ENCODE data around the gene PTPN23.
"Not testable (repeated sequence)": the region's sequence is repeated elsewhere in the genome, so short reads cannot be mapped to it uniquely, and the experiment has no call there.

Gene PTPN23

GRCh38 chr3:47434849-47435248 lies 54.0 kb downstream of the PTPN23 start:
- no peak for DNase-seq (ENCODE audit: low read depth in 1 of 2, low spot score in 1 of 2)

- DNase-seq (ENCODE audit: low read depth in 1 of 2, low spot score in 1 of 2): no peak
Measured at GRCh38 chr3:47436180-47436579, 55.4 kb downstream of the PTPN23 start.

- DNase-seq (ENCODE audit: low read depth in 1 of 2, low spot score in 1 of 2): no peak
Measured at GRCh38 chr3:47440131-47440530, 59.3 kb downstream of the PTPN23 start.

- DNase-seq (ENCODE audit: low read depth in 1 of 2, low spot score in 1 of 2): no peak
Measured at GRCh38 chr3:47441796-47442551, 61.2 kb downstream of the PTPN23 start.

GRCh38 chr3:47443611-47443995 lies 62.8 kb downstream of the PTPN23 start:
- no peak for DNase-seq (ENCODE audit: low read depth in 1 of 2, low spot score in 1 of 2)

GRCh38 chr3:47444103-47444502 lies 63.3 kb downstream of the PTPN23 start:
- DNase-seq (ENCODE audit: low read depth in 1 of 2, low spot score in 1 of 2): no peak

- no peak for DNase-seq (ENCODE audit: low read depth in 1 of 2, low spot score in 1 of 2)
Measured at GRCh38 chr3:47452453-47453215, 71.8 kb downstream of the PTPN23 start.

GRCh38 chr3:47455806-47456452 lies 75.1 kb downstream of the PTPN23 start:
- no peak for DNase-seq (ENCODE audit: low read depth in 1 of 2, low spot score in 1 of 2)

GRCh38 chr3:47456984-47457383 lies 76.2 kb downstream of the PTPN23 start:
- no peak for DNase-seq (ENCODE audit: low read depth in 1 of 2, low spot score in 1 of 2)

- not testable (repeated sequence) for DNase-seq (ENCODE audit: low read depth in 1 of 2, low spot score in 1 of 2)
Measured at GRCh38 chr3:47459534-47460085, 78.8 kb downstream of the PTPN23 start.
